Thyroid gland (tissue), 4 donors: Measurements from ENCODE around the gene SYNM.

Experiments used
- CTCF ChIP-seq, 6 experiments: fragments of 200-600 bp in 3 of 6; fragments of 450-650 bp in 3 of 6; sonication (generic) in 3 of 6; IDR thresholded peaks; one replicate each; pipeline ENCODE4 v1.5.1; 2016 to 2019; ENCODE audit warnings: antibody characterized with exemption in 6 of 6, mild to moderate bottlenecking in 2 of 6, inconsistent platforms in 1 of 6, moderate library complexity in 1 of 6
- POLR2A ChIP-seq, 2 donors: fragments of 450-650 bp; IDR thresholded peaks; one replicate each; pipeline ENCODE4 v1.6.1; 2017; ENCODE audit warnings: antibody characterized with exemption in 2 of 2, mild to moderate bottlenecking in 2 of 2, moderate library complexity in 1 of 2

GRCh38 chr15:99070208-99070607, 34.7 kb upstream of the SYNM start:
- TF ChIP-seq CTCF (IDR thresholded peaks at IDR 0.05) (no peak), POLR2A (IDR thresholded peaks at IDR 0.05) (no peak)
